Amygdala (tissue), 56 donors: ENCODE results near the gene RABGGTA.

Experiments used
- DNase-seq, 56 donors: peaks; one replicate each; lab custom pipeline; 2025; lab: John Stamatoyannopoulos, UW

The RABGGTA gene

DNA sequence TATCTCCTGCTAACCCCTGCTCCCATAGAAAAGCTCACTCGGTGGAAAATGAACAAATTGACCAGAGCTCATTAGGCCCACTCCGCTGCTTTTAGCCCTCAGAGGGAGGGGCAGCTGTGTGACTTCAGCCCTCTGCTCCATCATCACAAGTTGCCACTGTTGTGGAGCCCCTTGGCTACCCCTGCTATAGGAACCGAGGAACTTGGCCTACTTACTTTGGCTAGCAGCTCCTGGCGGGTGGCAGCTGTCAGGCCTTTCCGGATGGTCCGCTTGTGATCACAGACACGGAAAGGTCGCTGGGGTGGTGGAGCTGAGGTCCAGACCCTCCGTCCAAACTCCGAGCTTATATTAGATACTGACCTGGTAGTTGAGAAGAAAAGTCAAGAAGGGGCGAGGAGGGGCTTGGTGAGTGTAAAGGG is 35.8 kb upstream of the RABGGTA start:
- no peak for DNase-seq

DNA sequence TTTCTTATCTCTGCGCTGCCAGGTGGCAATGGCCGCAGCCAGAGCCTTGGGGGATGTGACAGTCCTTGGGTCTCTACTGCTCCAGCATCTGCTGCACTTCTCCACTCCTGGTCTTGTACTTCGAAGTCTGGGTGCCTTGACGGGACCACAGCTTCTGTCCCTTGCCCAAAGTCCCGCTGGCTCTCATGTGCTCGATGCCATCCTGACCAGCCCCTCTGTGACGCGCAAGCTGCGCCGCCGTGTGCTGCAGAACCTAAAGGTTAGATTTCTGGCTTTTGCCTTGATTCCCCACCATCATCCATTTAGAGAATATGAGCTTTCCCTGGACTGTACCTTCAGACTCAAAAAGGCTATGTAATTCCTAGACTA is 32.6 kb upstream of the RABGGTA start:
- DNase-seq = no peak

DNA sequence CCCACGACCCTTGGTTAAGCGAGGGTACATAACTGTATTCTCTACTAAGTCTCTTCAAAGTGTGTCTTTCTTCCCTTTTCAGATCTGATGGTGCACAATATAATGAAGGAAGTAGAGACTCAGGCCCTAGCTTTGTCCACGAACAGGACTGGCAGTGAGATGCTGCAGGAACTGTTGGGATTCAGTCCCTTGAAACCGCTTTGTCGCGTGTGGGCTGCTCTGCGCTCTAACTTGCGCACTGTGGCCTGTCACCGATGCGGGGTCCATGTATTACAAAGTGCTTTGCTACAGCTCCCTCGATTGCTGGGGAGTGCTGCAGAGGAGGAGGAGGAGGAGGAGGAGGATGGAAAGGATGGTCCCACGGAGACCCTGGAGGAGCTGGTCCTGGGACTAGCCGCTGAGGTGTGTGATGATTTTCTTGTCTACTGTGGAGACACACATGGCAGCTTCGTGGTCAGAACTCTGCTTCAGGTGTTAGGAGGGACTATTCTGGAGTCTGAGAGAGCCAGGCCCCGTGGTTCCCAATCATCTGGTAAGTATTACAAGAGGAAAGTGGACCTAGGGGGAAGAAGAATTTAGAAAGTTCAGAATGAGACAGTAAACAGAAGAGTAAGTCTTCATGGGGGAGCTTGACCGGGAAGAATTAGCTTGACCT is 29.1 kb upstream of the RABGGTA start:
- no peak for DNase-seq

DNA sequence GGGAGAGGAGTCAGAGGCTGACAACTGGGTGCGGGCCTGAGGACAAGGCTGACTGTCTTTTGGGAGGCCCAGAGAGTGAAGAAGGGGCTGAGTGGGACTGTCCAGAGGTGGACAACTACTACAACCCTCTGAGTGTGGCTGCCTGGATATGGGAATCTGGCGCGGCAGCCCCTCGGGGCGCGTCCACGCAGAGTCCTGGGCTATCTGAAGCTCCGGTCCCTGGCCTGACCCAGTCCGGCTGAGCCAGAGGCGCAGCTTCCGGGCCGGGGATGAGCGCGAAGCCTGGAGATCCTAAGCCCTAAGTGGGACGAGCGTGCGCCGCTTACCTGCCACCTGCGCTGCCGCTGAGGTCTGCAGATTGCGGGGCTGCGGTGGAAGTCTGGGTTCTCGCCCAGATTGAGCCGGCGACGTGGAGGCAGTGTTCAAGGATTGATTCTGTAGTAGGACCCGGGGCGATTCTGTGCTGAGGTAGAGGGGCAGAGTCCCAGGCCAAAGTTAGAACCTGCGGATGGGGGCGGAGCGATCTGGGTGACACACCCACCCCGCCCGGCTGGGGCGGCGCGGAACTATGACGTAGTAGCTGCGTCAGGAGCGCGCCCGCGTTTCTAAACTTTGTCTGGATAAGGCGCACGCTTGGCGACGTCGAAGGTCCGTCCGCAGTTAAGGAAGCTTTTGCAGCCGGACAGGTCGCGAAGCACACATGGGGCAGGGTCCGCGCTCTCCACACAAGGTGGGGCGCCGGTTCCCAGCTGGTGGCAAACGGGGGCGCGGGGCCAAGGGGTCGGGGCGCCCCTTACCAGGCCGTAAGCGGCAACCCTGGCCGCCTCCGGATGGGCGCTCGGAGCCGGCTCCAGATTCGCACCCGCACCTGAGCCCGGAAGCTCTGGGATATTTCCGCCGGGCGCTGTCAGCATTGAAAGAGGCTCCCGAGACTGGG is 28.1 kb upstream of the RABGGTA start, which contains the start of the genes DHRS1 and NOP9:
TSS of gene DHRS1 (minus strand) at position 526 of the 937 bp plus-strand sequence. CDS start 674 bp downstream, outside the sequence.
TSS of gene NOP9 (plus strand) at position 596 of the 937 bp plus-strand sequence. CDS start at position 701, 105 bp downstream.
- peak; percentile 23 to 93 (median 76) for DNase-seq

DNA sequence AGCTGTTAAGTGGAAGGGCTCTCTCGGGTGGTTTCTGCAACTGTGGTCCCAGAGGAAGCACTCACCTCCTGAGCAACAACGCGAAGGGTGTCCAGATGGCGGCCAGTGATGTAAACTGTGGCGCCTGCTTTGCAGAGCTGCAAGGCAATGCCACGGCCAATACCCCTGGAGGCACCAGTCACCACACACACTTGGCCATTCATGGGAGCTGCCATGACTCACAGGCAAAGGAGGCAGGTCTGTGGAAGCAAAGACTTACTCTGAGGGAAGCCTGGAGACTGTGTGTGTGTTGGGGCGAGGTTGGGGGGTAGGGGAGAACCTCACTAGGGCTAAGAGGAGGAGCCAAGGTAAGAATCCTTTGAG is 27.5 kb upstream of the RABGGTA start:
- peak in 2 of 56 donors; percentile 20 to 21 for DNase-seq

DNA sequence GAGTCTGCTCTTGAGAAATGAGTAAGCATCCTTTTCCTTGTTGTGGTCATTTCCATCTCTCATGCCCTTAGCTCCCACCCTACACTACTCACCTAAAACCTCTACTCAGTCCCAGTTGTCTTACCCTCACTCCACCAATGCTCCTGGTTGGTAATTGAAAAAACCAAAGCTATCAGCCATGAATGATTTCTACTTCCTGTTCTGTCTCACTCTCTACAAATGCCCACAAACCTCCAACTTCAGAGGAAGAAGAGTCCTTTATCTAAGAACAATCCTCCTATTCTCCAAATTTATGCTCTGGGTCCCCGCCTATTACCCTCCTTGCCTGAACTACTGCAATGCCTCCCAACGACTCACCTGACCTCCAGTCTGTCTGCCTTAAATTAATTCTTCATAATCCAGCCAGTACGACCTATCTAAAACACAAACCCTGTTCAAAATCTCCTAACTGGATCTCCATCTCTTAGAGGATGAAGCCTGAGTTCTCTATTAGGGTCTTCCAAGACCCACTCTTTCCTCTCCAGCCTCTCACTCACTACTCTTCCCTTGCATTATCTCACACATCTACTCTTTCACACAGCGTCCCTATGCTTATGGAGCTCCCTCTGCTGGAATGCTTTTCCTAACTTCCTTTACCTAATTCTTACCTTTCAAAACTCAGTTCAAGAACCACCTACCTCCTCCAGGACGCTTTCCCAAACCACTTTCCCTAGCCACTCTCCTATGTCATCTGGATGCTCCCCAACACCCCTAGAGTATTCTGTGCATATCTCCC is 26.0 kb upstream of the RABGGTA start:
- DNase-seq = no peak

DNA sequence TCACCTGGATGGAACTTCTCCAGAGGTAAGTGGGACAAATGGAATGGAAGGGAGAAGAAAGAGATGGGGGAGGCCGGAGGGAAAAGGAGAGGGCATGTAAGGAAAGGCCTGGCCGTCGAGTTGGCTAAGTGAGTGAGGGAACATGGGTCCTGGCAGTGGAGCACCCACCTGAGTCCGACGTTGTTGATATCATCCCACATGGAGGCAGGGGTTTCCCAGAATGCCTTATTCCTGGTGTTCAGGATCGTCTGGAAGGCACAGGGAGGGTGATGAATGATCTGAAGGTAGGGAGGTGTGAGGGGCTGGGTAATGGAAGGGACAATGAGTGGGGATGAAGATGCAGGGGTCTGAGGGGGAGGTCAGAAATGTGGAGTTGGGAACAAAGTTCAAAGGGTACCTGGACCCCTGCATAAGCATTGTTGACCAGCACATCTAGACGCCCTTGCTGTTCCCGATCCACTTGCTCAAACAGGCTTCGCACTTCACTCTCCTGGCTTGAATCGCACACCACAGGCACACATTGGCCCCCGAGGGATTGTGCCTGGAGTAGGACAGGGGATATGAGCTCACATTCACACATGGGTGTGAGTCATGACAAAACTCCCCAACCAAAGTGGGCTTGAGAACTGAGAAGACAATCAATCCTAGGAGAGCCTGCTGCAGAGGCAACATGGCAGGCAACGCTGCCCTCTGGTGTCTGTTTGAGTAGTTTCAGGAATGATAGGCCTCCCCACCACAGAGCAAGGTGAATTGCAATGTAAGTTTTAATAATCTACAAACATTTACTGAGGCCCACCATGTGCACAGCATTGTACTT is 25.2 kb upstream of the RABGGTA start:
- peak in 36 of 56 donors; percentile 9 to 76 (median 40) for DNase-seq

DNA sequence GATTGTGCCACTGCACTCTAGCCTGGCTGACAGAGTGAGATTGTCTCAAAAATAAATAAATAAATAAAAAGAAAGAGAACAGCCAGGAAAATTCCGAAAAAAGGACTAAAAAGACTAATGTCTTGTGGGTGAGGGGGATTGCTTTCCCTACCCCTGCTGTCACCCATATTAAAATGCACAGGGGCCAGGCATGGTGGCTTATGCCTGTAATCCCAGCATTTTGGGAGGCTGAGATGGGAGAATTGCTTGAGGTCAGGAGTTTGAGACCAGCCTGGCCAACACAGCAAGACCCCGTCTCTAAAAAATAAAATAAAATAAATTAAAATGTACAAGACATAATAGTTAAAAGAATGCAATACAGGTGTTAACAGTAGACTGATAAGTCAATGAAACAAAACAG is 22.1 kb upstream of the RABGGTA start:
- DNase-seq = no peak

DNA sequence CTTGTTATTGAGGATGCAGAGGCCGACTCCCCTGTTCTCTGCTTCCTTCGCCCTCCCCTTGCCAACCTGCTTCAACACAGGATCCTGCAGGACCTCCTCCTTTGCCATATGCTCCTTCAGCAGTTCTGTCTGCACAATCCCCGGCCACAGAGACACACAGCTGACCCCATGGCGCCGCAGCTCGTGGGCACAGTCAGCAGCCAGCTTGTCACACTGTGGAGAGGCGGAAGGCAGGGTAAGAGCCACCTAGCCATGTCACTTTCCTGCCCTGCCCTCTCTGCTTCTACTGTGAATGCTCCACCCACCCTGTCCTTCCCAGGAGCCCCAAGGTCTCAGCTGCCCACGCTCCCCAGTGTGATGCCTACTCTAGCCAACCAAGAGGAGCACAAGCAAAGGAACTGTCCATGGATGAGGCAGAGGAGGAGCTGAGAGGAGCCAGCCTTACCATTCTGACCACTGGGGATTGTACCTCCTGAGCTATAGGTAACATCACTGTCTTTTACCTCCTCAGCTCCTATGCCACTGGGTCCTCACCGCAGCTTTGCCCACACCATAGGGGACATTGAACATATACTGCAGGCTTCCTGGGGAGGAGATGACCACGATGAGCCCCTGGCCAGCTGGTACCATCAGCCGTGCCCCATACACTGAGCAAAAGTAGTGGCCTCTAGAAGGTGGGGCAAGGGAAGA is 20.9 kb upstream of the RABGGTA start:
- DNase-seq = no peak

DNA sequence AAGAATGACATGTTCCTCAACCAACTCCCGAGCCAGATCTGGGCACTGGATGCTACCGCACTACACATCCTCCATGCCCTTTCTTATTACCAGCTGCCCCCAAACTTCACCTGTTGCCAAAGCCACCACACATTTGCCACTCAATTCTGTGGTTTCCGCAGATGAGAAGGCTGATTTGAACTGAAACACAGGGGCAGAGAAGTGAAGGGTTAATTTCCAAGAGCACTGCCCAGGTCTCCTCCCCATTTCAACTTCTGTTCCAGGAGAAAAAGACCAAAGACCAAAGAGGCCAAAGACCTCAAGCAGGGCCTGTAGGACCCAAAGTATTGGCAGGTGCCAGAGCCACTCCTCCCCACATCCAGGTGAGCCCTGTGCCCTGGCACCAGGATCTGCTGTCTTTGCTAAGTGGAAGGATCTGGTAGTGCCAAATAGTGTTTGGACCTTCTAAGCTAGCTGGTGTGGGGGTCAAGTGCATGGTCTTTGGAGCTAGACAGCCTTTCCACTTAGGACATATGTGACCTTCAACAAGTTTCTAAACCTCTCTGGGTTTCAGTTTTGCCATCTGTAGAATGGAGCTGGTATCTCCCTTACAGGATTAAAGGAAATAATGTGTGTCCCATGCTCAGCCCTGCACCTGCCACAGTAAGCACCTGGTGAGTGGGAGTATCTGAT is 20.2 kb upstream of the RABGGTA start:
- no peak for DNase-seq

DNA sequence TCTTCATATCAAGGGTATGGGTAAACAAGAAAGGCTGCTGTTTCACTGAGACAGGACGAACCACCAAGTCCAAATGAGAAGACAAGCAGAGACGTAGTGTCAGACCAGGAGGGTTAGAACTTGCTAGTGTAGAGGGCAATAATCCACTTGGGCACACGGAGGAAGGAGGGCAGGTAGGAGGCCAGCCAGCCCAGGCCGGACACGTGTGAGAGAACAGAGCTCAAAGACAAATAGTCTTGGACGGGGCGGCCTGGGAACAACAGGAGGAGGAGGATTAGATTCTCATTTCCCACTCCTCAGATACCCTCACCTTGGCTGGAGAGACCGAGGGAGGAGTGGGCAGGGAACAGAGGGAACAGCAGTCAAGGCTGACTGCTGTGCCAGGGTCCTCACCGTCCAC is 19.3 kb upstream of the RABGGTA start:
- no peak for DNase-seq

DNA sequence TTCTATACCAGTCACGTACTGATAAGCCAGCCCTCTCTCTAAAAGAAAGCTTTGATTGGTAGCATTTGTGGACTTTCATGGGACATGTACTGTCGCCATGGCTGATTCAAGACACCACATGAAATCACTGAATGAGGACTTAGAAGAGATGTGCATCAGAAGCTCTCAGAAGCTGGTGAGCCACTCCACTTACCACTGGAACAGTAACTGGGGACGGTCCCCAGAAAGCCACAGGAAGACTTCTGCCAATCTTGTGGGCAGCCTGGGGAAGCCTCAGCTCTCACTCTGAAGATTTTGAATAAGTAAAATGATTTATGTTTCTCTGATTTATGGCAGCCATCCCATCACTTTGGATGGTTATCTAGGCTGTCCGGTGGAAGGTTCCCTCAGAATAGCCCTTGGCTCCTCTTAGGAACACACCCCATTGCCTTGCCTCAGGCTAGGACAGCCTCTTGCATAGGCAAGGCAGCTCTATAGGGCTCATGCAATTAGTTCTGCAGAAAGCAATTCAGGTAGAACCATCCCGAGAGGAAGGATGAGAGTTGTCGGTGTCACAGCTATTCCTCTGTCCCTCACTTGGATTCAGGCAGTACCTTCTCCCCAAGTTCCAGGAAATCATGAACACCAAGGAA is 18.4 kb upstream of the RABGGTA start:
- DNase-seq = no peak

DNA sequence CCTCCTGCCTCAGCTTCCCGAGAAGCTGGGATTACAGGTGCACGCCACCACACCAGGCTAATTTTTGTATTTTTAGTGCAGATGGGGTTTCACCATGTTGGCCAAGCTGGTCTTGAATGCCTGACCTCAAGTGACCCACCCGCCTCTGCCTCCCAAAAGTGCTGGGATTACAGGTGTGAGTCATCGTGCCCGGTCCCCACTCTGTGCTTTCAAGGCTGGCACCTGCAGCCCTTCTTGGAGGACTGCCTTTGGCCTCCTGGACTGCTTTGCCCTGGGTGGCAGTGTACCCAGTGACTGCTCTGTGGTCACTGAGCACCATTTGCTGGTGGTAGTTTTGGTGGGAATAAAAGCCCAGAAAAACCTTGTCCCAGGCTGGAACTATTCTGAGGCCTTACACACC is 15.6 kb upstream of the RABGGTA start:
- DNase-seq = no peak

DNA sequence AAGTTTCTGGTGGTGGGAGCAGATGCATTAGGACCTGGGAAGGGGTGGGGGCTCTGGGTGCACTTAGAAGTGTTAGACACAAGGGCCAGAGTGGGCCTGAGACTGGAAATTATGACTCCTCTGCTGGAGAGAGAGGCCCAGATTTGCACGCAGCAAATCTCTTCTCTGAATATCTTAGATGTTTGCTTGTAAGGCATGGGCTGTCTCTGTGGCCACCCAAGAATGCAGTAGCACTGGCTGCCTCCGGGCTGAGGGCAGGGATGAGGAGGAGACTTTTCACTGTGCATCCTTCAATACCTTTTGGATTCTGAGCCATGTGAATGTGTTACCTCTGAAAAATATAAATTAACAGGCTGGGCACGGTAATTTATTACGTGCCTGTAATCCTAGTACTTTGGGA is 14.0 kb upstream of the RABGGTA start:
- DNase-seq = no peak

DNA sequence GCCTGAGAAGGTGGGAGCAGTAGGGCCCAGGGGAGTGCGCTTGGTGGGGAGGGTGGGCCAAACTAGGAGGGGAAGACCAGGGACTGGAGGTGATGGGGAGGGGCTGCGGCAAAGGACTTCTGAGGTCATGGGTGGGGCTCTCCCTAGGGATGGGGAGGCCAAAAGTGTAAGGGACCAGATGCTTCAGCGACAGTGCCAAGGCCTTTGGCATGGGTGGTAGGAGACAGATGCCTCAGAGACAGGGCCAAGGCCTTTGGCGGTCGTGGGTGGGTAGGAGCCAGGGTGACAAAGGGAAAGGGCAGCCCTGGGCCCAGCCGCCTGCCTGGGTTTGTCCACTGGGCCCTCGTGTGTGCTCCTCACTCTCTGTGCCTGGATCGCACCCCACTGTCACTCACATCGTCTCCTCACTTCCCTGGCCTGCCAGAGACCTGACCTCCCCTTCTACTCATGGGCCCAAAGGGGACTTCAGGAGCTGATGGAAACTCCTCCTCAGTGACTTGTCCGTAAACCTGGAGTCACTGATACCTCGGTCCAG is 13.2 kb upstream of the RABGGTA start:
- DNase-seq = no peak

DNA sequence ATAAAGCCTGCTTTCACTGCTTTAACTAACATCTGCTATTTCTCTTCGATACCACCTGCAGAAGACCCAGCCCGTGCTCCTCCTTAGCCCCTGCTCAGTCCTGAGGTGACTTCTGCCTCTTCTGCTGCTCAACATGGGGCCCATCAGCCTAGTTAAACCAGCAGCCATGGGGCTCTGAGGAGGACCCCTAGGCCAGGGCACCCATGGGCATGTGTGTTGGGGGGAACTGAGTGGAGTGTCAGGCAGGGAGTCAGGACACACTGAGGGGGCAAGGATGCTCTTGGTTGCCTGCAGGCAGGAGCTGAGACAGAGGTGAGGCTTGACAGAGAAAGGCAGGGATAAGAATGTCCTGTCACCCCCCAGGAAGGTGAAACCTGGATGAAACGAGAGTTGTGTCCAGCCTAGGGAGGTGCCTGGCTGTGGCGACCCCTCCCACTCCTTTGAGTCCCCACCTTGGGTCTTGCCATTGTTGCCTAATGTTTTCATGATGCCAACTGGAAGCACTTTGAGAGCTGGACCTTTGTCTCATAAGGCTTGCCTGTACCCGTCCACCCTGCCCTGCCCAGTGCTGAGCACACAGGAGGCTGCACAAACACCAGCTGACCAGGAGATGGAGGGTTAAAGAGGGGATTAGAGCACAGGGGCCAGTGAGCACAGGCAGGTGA is 12.5 kb upstream of the RABGGTA start:
- no peak for DNase-seq

DNA sequence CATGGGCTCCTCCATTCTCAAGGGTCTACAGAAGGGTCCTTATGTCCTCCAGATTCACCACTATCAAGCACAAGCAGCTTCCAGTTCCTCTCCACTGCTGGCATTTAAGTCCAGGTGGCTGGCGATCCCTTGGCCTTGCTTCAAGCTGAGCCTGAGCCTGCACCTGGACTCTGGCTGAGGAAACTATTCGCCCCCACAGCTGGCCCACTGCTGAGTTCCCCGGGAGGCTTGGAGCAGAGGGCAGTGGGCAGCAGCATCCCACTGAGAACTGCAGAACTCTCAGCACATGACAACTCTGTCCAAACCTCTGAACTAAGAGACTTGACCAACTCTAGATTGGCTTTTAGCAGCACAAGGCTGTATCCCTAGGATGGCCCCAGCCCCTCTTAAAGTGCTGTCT is 11.3 kb upstream of the RABGGTA start:
- no peak for DNase-seq

DNA sequence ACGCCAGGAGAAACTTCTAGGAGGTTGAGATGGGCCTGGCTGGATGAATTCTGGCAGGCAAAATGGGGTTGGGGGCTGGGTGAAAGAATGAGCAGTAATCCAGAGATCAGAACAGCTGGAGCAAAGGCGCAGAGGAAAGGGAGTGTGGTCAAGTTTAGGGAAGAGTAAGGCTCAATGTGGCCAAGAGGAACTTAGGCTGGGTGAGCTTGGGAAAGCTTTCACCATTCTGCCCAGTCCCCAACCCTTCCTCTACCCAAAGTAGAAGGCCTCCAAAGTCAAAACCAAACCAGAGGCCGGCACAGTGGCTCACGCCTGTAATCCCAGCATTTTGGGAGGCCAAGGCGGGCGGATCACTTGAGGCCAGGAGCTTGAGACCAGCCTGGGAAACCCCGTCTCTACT is 10.2 kb upstream of the RABGGTA start:
- DNase-seq = no peak
